NCI-H1436 treated with DMSO at 0.1 percent for 48 hours (cell line): ENCODE measurements around the gene RPS8.
"Not testable (repeated sequence)": the region's sequence is repeated elsewhere in the genome, so short reads cannot be mapped to it uniquely, and the experiment has no call there.

Experiments
- DNase-seq: peaks from one replicate; lab custom pipeline; 2025; lab: John Stamatoyannopoulos, UW

Gene RPS8

GRCh38 chr1:44780583-44781121 lies 5.3 kb downstream of the RPS8 start:
- DNase-seq, result no peak

- no peak for DNase-seq
Observed at GRCh38 chr1:44783697-44784093, 8.4 kb downstream of the RPS8 start.

DNA sequence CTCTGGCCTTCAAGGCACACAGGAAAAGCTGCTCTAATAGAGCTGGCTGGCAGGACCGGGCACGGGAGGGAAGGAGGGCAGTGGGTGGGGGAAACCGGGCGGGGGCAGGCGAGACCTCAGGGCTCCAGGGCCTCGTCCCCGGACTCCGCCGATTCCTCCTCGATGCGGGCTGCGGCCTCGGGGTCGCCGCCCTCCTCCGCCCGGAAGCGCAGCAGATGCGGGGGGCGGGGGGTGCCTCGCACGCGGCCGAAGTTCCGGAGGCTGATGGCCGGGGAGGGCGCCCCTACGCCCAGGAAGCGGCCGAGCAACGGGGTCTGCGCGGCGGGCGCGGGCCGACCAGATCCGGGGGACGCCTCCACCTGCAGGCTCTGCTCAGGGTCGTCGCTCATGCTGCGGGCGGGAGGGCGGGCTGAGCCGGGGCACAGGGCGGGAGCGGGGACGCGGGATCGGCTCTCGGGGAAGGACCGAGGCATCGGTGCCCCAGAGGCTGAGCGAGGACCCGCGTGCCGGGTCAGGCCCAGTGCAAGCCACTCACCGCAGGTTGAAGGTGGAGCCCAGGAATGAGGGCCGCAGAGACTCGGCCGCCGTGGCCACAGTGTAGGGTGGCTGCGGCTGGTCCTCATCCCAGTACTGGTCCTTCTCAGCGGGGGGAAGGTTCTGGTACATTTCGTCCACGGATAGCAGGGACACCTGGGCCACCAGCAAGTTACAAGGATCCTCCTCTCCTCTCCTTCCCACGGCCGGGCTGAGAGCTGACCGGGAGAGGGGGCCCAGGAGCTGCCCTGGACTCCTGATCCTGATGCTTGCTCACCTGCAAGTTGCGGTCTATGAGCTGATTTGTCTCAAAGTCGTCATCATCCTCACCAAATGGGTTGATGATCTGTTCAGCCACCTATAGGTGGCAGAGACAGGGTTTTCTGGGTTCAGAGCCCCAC lies 9.0 kb downstream of the RPS8 start:
- DNase-seq, result no peak

DNA sequence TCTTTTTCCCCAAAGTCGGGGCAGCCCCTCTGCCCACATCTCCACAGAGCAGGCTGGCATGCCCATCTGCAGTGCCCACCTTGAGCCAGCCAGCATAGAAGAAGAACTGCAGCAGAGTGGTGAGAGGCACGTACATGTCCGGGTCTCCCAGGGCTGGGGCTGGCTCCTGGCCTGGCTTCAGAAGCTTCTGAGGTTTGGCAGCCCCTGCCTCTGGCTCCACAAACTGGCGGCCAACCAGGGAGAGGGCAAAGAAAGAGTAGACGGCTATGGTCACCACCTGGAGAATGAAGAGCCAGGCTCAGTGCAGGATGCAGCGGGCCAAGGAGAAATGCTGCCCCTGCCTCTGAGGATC lies 9.7 kb downstream of the RPS8 start:
- DNase-seq, result no peak

- no peak for DNase-seq
Observed at GRCh38 chr1:44785501-44786137, 10.3 kb downstream of the RPS8 start.

- DNase-seq, result no peak
Observed at GRCh38 chr1:44786138-44786840, 10.9 kb downstream of the RPS8 start.

- no peak for DNase-seq
Observed at GRCh38 chr1:44786841-44787426, 11.6 kb downstream of the RPS8 start.

DNA sequence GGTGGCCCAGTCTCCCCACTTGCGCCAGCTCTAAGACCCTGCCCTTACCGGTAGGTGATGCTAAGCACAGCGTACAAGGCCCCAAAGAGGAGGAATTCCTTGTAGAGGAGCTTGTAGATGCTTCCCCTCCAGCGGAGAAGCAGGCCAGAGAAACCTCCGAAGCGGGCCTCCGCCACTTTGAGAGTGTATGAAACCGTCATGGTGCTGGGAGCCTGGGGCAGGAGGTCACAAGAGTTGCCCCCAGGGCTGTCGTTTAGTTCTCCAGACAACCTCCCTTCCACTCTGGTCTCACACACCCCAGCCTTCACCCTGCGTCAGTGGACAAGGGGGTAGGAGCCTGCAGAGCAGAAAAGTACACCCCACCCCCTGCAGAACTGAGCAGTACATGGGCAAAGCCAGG lies 12.2 kb downstream of the RPS8 start:
- DNase-seq, result no peak

DNA sequence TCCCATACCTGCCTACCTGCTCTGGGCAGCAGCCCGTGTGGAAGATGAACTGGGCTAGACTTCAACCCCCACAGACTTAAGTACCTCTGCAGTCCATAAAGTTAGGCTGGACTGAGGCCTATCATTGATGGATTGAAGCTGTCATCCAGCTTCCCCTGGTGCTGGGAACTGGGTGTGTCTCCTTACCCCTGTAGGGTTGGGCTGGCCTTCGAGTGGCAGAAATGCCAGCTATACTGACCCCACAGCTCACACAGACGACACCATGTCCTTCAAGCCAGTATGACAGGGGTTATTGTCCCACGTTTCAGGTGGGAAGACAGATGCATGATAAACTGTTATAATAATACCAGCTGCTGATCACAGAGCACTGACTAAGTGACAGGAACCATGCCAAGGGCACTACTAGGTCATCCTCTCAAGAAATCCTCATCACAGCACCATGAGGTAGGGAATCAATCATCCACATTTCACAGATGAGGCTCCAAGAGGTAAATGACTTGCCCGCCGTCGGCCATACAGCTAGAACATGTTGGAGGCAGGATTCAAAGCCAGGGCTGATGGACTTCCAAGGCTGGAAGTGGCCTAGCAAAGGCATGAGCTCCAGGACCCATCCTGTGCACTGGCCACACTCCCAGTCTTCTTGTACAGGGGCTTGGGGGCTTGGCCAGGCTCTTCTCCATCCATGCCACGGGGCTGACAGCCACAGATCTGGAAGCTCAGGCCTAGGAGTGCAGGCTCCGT lies 12.9 kb downstream of the RPS8 start, which contains the start of gene BEST4:
Gene BEST4, minus strand, starts transcription at position 51 of the 741 bp plus-strand sequence. CDS start 465 bp downstream, outside the sequence.
- DNase-seq, result no peak

- DNase-seq, result no peak
Observed at GRCh38 chr1:44790968-44791801, 15.8 kb downstream of the RPS8 start.

GRCh38 chr1:44792736-44793502 lies 17.6 kb downstream of the RPS8 start:
- DNase-seq, result no peak

DNA sequence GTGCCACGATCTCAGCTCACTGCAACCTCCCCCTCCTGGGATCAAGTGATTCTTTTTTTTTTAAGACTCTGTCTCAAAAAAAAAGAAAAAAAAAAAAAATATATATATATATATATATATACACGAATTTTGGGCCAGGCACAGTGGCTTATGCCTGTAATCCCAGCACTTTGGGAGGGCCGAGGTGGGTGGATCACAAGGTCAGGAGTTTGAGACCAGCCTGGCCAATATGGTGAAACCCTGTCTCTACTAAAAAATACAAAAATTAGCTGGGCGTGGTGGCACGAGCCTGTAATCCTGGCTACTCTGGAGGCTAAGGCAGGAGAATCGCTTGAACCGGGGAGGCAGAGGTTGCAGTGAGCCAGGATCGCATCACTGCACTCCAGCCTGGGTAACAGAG lies 22.5 kb downstream of the RPS8 start:
- DNase-seq, result not testable (repeated sequence)

DNA sequence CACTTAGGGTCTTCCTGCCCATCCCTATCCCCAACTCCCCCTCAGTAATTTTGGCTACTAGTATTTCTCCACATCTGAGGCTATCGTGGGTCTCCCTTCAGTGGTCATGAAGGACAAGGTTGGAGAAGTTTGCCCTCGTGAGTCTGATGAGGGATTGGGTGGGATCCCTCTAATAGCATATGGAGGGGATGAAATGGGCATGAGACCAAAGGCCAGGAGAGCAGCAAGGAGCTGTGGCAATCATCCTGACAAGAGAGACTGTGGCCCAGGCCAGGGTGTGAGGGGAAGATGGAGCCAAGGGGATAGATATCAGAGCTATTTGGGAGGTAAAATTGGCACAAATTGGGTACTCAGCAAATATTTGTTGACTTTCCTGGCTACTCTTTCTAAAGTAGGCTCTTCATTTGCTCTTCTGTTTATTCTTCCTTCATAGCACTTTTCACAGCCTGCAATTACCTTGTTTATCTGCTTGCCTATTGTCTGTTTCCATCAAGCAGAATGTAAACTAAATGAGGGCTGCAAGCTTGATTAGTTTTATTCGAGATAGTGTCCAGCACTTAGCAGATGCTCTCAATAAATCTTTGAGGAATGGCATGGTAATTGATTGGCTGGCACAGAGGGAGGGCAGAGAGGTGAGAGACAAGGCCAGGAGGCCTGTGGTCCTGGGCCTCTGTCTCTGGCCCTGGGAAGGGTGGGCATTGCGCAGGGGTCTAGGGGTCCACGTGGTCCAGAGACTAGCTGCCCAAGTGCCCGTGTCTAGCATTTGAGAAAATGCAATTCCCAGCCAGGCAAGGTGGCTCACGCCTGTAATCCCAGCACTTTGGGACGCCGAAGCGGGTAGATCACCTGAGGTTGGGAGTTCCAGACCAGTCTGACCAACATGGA lies 23.4 kb downstream of the RPS8 start:
- DNase-seq, result no peak

GRCh38 chr1:44799770-44800584 lies 24.6 kb downstream of the RPS8 start, which contains the start of gene PLK3:
TSS of gene PLK3 (plus strand) at chr1:44800377. CDS start at chr1:44800464, 87 bp downstream.
- DNase-seq, result peak; percentile 81

DNA sequence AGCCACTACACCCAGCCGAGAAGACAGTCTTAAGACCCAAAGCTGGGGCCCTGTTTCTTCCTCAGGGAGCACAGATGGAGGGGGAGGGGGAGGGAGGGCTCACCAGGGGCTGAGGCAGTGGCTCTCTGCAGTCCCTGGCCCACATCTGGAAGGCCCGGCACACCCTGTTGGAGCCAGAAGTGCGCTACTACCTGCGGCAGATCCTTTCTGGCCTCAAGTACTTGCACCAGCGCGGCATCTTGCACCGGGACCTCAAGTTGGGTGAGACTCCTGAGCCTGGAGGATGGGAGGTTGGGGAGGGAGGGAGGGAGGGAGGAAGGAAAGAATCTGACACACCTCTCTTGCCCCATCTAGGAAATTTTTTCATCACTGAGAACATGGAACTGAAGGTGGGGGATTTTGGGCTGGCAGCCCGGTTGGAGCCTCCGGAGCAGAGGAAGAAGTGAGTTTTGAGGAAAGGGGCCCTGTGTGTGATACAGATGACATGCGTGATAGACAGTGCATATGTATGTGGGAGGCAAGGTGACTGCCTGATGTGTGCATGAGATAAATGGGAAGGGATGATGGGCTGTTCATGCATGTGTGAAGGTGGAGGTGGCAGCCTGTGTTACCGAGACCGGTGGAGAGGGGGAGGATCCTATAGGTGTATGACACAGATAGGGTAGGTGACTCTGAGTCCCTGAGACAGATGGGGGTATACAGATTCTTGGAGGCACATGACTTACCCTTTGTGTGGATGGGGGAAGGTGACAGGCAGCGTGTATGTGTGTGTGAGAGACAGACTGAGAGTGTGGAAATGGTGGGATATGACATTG lies 26.4 kb downstream of the RPS8 start:
- DNase-seq, result no peak

DNA sequence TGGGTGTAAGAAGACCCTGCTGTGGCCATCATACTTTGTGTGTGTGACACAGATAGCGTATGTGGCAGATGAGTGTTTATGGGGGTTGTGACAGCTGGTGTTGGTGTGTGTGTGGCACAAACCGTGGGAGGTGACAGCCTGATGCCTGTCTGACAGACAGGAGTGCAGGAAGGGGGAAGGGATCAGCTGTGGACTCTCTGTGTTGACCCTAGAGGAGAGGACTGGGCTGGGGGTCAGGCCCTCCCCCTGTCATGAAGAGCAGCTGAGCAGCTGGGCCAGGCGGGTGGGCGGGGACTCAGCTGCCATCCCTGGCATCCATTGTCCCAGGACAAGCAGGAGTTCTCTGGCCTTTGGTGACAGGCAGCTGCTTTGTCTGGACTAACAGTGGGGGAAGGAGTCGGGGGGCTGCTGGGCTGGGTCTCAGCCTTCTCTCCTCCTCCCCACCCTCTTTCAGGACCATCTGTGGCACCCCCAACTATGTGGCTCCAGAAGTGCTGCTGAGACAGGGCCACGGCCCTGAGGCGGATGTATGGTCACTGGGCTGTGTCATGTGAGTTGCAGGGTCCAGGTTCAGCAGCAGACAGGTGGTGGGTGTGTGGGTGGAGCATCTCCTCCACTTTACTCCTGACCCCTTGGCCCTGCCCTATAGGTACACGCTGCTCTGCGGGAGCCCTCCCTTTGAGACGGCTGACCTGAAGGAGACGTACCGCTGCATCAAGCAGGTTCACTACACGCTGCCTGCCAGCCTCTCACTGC lies 27.1 kb downstream of the RPS8 start:
- no peak for DNase-seq
